ACHN (cell line): ENCODE results near the gene GLI1.
"Not testable (repeated sequence)": the region's sequence is repeated elsewhere in the genome, so short reads cannot be mapped to it uniquely, and the experiment has no call there.

Experiments used
- DNase-seq: peaks from one replicate; pipeline ENCODE4 v3.0.0-alpha.2; 2015
- in situ Hi-C: cut with HindIII; loops from 2 replicates; pipeline ENCODE4 v1.10.0; 2017; ENCODE audit warnings: low sequenced_read_pairs, low pct_ligation_motif_present, low pct_unique_long_range_greater_than_20kb

GLI1 gene

DNA sequence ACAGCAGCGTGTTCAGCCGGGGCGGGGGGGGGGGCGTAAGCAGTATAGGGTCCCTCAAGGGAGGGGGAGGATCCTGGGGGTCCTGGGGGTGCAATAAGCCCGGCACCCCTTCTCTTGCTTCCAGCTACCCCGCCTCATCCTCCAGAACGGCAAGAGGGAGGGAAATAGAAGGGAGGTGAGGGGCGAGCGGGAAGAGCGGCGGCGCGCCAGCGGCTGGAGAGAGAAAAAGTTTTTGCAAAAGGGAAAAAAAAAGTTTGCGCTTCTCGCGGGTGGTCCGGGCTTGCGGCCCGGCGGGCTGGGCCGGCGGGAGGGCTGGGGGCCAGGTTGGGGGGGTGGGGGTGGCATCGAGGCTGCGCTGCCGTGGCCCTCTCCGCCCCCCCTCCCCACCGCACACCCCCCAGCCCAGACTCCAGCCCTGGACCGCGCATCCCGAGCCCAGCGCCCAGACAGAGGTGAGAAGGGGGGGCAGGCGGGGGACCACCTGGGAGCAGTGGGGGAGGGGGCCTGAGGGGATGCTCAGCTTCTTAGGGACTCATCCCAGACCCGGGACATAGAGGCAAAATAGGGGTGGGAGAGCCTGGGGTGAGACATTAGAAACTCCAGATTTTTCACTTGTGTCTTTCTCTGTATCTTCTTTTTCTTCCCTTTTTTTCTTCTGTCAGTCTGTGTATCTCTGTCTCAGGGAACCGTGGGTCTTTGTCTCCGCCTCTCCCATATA, at the start of gene GLI1:
Gene GLI1 (plus strand): TSS at position 36 of the 718 bp plus-strand sequence. CDS start 3,907 bp downstream, outside the sequence.
- peak; percentile 62 for DNase-seq
- in situ Hi-C loops: loop anchor here (25.0 kb wide), 1 partner anchor 173 kb away; no protein-coding TSS in a partner anchor

DNA sequence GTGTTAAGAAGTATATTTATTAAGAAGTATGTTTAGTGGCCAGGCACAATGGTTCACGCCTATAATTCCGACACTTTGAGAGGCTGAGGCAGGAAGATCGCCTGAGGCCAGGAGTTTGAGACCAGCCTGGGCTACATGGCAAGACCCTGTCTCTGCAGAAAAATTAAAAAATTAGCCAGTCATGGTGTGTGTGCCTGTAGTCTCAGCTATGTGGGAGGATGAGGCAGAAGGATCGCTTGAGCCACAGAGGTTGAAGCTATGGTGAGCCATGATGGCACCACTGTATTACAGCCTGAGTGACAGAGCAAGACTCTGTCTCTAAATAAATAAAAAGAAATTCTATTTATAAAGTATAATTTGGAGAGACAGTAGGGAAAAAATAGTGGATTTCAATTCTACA, 49.1 kb upstream of the GLI1 start:
- no peak for DNase-seq
- in situ Hi-C loops: no loop called here

DNA sequence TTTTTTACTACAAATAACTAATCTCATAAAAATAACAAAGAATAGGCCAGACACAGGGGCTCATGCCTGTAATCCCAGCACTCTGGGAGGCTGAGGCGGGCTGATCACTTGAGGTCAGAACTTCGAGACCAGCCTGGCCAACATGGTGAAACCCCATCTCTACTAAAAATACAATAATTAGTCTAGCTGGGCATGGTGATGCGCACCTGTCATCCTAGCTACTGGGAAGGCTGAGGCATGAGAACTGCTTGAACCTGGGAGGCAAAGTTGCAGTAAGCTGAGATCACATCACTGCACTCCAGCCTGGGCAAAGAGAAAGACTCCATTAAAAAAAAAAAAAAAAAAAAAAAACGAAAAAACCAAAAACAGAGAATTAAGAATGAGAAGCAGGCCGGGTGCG, 45.4 kb upstream of the GLI1 start:
- in situ Hi-C loops, DNase-seq: not testable (repeated sequence)

DNA sequence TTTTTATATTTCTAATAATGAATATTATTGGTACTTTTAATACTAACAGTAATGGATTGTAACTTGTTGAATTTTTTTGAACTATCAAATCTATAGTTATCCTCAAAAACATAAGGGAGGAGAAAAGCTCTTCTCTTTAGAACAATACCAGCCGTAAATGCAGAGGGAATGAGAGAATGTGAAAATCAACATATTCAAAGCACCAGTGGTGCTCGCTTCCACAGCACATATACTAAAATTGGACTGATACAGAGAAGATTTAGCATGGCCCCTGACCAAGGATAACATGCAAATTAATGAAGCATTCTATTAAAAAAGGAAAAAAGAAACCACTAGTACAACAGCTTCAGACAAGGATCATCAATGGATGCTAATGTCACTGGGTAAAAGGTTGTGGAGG, 44.5 kb upstream of the GLI1 start:
- no peak for DNase-seq
- in situ Hi-C loops: no loop called here

DNA sequence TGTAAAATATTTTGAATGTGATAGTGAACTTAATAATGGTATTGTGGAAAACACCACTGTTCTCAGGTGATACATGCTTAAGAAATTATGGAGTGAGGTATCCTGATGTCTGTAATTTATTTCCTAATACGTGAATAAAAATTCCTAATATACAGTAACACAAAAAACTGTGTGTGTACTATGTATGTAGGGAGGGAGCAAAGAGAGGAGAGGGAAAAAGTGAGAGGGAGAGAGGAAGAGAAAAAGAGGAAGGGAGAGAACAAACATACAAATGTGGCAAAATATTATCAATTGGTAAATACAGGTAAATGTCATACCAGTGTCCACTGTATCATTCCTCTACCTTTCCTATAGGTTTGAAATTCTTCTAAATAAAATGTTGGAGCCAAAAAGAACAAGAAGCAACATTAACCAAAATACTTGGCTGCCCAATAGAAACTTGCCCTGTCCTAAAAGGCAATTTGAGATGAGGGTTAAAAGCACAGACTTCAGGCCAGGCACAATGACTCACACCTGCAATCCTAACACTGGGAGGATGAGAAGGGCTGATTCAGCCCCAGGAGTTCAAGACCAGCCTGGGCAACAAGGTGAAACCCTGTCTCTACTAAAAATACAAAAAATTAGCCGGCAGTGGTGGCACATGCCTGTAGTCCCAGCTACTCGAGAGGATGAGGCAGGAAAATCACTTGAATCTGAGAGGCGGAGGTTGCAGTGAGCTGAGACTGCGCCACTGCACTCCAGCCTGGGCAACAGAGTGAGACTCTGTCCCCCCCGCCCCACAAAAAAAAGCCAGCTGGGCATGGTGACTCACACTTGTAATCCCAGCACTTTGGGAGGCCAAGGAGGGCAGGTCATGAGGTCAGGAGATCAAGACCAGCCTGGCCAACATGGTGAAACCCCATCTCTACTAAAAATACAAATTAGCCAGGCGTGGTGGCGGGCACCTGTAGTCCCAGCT, 43.3 kb upstream of the GLI1 start:
- DNase-seq: peak; percentile 31
- in situ Hi-C loops: no loop called here

DNA sequence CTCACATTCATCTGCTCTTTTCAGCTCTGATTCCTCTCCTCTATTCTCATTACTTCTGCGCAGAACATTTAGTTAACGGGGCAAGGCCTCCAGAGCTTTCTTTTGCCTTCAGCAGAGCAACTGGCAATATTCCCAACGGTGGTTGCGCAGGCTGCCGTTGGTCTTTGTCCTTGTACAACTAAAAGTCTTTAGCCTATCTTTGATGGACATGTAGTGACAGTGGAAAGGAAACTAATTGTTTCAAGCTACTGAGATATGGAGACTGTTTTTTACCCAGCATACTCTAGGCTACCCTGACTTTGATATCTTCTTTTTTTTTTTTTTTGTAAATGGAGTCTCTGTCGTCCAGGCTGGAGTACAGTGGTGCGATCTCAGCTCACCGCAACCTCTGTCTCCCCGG, 41.3 kb upstream of the GLI1 start:
- in situ Hi-C loops: no loop called here
- DNase-seq: no peak

DNA sequence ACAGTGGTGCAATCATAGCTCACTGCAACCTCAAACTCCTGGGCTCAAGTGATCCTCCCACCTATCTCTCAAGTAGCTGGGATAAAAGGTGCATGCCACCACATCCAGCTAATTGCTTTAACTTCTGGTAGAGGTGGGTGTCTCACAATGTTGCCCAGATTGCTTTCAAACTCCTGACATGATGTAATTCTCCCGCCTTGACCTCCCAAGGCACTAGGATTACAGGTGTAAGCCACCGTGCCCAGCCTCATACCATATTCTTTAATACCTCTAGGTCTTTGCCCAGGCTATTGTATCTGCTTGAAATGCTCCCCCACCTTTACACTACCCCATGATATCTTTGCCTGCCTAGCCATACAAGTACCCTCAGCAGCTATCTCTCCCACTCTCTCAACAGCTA, 40.1 kb upstream of the GLI1 start:
- in situ Hi-C loops: no loop called here
- DNase-seq: no peak

DNA sequence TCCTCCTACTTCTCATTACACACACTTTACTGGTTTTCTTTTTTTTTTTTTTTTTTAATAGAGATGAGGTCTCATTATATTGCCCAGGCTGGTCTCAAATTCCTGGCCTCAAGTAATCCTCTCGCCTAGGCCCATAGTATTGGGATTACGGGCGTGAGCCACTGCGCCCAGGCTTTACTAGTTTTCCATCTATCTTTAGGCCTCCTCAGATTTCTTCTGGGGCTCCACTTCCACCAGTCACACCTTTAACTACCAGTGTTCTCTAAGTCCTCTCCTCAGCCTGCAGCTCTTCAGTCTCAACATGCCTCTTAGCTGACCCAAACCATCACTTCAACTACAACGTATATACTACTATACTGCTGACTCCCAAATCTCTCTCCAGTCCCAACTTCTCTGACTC, 39.1 kb upstream of the GLI1 start:
- DNase-seq: no peak
- in situ Hi-C loops: no loop called here

DNA sequence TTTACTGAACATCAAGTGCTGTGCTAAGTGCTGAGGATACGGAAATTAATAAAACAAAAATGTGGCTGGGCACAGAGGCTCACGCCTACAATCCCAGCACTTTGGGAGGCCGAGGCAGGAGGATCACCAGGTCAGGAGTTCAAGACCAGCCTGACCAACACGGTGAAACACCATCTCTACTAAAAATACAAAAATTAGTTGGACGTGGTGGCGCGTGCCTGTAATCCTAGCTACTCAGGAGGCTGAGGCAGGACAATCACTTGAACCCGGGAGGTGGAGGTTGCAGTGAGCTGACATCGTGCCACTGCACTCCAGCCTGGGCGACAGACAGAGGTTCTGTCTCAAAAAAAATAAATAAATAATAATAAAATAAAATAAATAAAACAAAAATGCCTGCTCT, 32.6 kb upstream of the GLI1 start:
- DNase-seq: not testable (repeated sequence)

DNA sequence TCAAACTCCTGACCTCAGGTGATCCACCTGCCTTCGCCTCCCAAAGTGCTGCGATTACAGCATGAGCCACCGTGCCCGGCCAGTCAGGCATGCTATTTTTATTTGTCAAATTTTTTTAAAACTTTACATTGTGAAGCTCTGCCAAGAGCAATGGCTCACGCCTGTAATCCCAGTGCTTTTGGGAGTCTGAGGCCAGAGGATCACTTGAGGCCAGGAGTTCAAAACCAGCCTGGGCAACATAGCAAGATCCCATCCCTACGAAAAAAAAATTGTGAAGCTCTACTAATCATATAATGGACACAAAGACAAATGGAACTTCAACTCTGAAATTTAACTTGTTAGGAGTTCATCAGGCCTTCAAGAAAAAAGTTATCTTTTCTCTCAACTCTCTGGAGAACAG, 30.6 kb upstream of the GLI1 start:
- in situ Hi-C loops: no loop called here
- DNase-seq: no peak

More for the DNA sequence above, 32.6 kb upstream of the GLI1 start:
- in situ Hi-C loops: not testable (repeated sequence)

DNA sequence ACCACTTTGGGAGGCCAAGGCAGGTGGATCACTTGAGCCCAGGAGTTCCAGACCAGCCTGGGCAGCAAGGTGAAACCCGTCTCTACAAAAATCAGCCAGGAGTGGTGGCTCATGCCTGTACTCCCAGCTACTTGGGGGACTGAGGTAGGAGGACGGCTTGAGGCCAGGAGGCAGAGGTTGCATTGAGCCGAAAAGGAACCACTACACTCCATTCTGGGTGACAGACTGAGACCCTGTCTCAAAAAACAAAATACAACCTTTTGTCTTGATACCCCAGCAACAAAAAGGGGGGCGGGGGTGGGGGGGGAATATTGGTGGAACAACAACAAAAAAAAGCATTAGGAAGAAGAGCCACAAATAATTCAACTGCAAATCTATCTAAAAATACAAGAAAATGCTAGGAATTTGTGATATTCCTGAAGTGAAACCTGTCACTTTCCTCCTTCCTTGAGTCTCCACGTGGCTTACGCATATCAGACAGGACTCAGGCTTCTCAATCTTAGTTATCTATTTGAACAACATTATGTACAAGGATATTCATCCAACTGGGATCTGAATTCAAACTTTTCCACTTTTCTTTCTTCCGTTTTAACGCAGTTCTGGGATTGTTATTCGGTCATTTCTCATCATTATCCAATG, 30.0 kb upstream of the GLI1 start:
- in situ Hi-C loops: no loop called here

DNA sequence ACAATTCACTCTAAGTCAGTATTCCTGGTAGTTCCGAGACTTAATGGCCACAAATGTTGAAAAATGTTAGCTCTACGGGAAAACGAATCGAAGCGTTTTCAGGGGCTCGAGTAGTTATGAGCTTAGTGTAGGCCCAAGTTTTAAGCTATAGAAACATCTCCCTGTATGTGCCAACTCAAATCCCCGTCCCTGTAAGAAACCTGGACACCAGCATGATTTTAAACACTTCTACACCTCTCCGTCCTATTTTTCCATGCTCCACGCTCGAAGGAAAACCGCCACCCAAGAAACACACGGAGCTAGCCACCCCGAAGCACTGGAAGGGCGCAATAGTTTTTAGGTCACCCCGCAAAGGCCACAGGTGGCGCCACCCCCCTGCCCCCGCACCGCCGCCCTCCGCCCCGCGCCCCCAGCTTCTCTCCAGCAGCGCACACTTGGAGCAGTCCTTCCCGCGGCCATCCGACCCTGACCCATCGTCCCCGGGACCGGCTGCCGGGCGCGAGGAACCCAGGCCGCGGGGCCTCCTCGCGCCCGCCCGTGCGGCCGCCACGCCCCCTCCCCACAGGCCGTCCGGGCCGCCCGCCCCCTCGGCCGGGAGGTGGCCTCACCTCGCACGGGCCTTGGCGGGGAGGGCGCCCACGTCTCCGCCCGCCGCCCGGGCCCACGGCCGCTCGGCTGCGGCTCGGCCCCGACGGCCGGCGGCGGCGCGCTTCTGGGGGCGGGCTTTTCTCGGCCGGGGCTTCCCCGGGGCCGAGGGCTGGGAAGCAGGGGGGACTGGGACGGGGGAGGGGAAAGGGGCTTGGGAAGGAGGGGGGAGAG, 29.3 kb upstream of the GLI1 start:
- in situ Hi-C loops: no loop called here
- peak; percentile 46 for DNase-seq

More for the DNA sequence above, 30.0 kb upstream of the GLI1 start:
- peak; percentile 56 for DNase-seq

DNA sequence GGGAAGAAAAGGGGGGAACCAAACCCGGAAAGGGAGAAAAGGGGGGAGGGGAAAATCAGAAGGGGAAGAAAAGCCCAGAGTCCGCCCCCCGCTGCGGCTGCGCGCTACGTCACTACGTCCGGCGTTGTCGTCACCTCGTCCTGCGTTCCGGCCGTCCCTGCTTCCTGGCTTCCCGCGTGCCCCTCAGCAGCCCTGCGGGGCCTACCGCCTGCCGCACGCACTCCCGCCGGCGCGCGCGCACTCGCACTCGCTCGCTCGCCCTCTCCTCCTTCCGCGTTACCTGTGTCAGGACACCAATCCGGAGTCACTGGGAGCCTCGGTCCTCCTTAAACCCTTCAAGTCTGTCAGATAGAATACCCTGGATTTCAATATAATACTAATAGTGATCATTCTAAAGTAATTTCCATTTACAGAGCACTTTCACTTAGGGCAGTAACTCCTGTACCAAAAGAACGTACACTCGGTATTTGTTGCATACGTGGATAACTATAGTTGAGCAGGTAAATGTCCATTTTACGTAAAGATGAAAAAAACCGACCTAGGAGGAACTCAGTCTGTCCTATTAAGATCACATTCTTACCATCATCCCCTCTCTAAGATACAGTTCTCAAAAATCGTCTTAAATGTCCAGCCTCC, 28.5 kb upstream of the GLI1 start, which contains the start of gene R3HDM2:
Gene R3HDM2 (minus strand): TSS at position 113 of the 636 bp plus-strand sequence. CDS start 120,615 bp downstream, outside the sequence.
- peak; percentile 99 for DNase-seq

DNA sequence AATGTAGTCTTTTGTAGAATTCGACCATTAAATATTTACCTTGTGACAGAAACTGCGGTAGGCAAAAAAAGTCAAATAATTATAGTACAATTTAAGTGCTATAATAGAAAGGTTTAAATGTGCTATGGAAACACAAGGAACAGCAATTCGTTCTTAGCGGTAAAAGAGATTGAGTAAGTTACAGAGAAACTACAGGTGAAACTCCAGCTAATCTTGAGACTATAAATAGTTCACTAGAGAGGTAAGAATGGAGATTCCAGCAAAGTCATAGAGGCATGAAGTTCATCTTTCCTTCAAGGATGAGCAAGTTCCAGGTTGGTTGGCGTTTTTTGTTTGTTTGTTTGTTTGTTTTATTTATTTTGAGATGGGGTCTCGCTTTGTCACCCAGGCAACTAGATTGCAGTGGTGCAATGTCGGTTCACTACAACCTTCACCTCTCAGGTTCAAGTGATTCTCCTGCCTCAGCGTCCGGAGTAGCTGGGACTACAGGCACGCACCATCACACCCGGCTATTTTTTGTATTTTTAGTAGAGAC, 27.9 kb upstream of the GLI1 start:
- in situ Hi-C loops: no loop called here
- no peak for DNase-seq

More for the DNA sequence above, 28.5 kb upstream of the GLI1 start, which contains the start of gene R3HDM2:
- in situ Hi-C loops: no loop called here

DNA sequence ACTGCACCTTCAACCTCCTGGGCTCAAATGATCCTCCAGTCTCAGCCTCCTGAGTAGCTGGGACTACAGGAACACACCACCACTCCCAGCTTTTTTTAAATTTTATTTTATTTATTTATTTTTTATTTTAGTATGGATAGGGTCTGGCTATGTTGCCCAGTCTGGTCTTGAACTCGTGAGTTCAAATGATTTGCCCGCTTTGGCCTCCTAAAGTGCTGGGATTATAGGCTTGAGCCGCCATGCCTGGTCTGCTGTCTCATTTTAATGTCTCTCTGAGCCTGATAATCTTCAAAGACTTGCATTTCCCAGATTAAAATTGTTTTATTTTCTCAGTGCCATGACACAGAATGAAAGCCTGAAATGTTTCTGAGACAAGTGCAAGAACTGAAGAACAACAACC, 26.2 kb upstream of the GLI1 start:
- in situ Hi-C loops: no loop called here

DNA sequence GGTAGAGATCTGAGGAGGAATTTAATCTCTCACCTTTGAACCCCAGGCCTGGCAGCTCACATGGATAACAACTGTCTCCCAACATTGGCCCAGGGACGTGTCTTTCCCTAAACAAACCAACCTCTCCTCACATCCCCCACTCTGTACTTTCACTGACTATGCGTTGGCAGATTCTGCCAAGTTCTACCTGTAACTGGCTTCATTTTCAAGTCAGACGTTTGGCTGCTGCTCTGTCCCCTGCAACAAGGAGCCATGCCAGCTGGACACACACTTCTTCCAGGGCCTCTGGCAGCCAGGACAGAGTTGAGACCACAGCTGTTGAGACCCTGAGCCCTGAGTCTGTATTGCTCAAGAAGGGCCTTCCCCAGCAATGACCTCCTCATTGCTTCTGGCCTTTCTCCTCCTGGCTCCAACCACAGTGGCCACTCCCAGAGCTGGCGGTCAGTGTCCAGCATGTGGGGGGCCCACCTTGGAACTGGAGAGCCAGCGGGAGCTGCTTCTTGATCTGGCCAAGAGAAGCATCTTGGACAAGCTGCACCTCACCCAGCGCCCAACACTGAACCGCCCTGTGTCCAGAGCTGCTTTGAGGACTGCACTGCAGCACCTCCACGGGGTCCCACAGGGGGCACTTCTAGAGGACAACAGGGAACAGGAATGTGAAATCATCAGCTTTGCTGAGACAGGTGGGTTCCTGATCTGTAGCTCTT, 24.9 kb upstream of the GLI1 start, which contains the start of gene INHBC:
Gene INHBC (plus strand): TSS at position 268 of the 707 bp plus-strand sequence. CDS start 103 bp downstream, at position 371.
- DNase-seq: no peak
- in situ Hi-C loops: no loop called here

More for the DNA sequence above, 26.2 kb upstream of the GLI1 start:
- no peak for DNase-seq

DNA sequence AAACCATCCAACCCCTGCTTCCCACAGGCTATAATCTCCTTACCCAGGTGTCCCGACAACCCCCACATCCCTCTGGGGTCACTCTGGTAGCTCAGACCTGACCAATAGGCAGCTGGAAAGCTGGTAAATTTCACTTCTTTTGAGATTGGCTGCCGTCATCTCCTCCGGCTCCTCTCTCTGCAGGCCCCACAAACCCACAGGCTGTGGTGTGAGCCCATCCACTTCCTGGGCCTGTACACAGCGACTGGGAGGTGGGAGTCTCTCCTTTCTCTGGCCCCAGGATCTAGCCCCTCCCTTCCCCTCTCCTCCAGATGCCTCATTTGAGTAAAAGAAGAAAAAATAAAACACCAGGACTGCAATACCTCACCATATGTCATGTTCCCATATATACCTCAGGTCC, 24.3 kb upstream of the GLI1 start:
- no peak for DNase-seq
- in situ Hi-C loops: no loop called here
